Fibroblast of lung (primary cell): ENCODE data around the gene HNMT.

Experiments used
- EZH2 ChIP-seq: IDR thresholded peaks from 2 replicates; pipeline ENCODE4 v1.5.1; 2012; ENCODE audit warnings: low read length, control low read depth, mild to moderate bottlenecking; ENCODE audit errors: missing control alignments
- TF ChIP-seq, protein P1 (sequence below), 2 donors: IDR thresholded peaks in 1 of 2; conservative IDR thresholded peaks in 1 of 2; 1 replicate in 1 of 2; 2 replicates in 1 of 2; pipeline ENCODE4 v1.5.1; 2011 to 2012; ENCODE audit warnings: low read length in 2 of 2, control low read depth in 1 of 2, inconsistent platforms in 1 of 2, low read depth in 1 of 2, mild to moderate bottlenecking in 1 of 2

DNA sequence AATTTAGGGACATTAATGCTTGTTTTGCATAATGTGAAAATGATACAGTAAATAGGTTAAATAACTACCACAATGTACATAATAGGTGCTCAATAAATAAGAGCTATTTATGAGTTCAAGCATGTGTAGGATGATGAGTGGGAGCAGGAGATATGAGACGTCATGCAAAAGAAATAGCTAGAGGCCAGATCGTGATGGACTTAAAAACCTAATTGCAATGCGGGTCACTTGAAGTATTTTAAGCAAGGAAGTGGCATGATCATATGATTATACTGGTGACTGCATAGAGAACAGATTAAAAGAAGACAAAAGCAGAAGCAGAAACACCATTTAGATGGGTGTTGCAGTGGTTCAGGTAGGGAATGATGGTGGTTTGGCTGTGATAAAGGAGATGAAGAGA lies 78.0 kb downstream of the HNMT start:
- TF ChIP-seq, protein P1, sequence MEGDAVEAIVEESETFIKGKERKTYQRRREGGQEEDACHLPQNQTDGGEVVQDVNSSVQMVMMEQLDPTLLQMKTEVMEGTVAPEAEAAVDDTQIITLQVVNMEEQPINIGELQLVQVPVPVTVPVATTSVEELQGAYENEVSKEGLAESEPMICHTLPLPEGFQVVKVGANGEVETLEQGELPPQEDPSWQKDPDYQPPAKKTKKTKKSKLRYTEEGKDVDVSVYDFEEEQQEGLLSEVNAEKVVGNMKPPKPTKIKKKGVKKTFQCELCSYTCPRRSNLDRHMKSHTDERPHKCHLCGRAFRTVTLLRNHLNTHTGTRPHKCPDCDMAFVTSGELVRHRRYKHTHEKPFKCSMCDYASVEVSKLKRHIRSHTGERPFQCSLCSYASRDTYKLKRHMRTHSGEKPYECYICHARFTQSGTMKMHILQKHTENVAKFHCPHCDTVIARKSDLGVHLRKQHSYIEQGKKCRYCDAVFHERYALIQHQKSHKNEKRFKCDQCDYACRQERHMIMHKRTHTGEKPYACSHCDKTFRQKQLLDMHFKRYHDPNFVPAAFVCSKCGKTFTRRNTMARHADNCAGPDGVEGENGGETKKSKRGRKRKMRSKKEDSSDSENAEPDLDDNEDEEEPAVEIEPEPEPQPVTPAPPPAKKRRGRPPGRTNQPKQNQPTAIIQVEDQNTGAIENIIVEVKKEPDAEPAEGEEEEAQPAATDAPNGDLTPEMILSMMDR (conservative IDR thresholded peaks at IDR 0.05 in 1 of 2, IDR thresholded peaks at IDR 0.05 in 1 of 2; ENCODE audit: low read depth in 1 of 2, low read length in 2 of 2) = no peak
- TF ChIP-seq EZH2 = no peak
